ENCODE results near the gene MAP3K21.

DNA sequence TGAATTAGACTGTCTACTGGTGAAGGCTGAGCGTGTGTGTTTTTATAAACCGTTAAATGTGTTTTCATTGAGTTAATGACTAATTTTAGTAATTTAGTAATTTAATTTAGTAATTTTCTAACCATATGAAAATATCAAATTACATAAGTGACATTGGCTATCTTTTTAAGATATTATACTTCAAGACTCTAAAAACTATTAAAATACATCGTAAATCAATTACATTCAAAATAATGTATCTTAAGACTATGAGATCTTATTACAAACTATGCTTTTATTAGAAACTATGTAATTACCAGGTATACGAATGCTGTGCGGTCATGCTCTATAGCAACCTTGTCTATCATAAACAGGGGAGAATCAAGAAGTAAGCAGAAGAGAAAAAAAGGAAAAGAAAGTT, 21.6 kb downstream of the MAP3K21 start:
- TF ChIP-seq, protein P1, sequence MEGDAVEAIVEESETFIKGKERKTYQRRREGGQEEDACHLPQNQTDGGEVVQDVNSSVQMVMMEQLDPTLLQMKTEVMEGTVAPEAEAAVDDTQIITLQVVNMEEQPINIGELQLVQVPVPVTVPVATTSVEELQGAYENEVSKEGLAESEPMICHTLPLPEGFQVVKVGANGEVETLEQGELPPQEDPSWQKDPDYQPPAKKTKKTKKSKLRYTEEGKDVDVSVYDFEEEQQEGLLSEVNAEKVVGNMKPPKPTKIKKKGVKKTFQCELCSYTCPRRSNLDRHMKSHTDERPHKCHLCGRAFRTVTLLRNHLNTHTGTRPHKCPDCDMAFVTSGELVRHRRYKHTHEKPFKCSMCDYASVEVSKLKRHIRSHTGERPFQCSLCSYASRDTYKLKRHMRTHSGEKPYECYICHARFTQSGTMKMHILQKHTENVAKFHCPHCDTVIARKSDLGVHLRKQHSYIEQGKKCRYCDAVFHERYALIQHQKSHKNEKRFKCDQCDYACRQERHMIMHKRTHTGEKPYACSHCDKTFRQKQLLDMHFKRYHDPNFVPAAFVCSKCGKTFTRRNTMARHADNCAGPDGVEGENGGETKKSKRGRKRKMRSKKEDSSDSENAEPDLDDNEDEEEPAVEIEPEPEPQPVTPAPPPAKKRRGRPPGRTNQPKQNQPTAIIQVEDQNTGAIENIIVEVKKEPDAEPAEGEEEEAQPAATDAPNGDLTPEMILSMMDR (IDR thresholded peaks at IDR 0.05) = no peak
- no peak for TF ChIP-seq POLR2A (IDR thresholded peaks at IDR 0.05)

All from testis (tissue), 2 donors.